Hematopoietic multipotent progenitor cell treated with erythropoietin and hydrocortisone succinate and interleukin-3 and kit ligand, for 6 days (in vitro differentiated cells): ENCODE data around the gene ZNF213.

Experiments
- DNase-seq: peaks from one replicate; pipeline ENCODE4 v3.0.0-alpha.2; 2015

The ZNF213 gene

DNA sequence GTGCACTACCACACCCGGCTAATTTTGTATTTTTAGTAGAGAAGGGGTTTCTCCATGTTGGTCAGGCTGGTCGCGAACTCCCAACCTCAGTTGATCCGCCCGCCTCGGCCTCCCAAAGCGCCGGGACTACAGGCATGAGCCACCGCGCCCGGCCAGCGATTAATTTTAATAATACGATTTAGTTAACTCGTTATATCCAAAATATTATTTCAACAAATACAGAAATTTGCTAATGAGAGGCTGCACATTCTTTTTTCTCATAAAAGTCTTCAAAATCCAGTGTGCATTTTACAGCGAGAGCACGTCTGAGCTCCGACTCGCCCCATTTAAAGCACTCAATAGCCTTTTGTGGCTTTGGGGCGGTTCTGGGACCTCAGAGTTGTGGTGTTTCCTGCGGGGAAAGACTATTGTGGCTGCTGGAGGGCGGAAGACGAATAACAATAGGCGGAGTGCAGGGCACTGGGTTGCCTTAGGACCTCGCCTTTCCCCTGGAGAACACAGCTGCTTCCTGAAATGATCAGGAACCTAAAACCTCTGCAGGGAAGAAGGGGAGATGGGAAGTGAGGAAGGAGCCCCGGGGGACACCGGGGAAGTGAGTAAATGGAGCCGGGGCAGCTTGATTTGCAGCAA, 32.9 kb upstream of the ZNF213 start:
- DNase-seq = peak; percentile 77

DNA sequence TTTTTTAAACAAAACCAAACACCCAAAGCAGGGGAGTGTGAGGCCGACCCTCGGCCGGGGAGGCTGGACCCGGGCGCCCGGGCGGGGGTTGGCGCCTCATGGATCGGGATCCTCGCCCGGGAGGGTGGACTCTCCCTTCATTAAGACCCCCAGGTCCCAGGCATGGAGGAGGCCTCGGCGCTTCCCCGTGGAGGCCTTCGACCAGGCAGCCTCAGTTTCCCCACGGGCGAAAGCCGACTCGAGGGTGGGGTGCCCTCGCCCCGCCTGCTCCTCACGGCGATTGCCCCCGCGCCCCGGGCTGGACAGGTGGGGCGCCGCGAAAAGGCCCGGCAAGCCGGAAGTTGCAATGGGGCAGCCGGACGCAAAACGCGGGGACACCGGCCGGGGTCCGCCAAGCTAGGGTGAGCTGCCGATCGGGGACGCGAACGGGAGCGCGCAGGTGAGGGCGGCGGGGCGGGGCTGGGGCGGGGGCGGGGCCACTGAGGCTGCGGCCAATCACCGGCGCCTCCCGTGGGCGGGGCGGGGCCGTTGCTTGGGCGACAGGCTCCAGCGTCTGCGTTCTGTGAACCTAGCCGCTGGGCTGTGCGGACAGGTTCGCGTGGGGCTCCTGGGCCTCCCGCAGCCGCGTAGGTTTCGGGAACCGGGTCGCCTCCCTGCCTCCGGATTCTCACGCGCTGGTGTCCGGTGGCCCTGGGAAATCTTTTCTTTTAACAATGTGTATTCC, 28.5 kb upstream of the ZNF213 start:
- peak; percentile 94 for DNase-seq

DNA sequence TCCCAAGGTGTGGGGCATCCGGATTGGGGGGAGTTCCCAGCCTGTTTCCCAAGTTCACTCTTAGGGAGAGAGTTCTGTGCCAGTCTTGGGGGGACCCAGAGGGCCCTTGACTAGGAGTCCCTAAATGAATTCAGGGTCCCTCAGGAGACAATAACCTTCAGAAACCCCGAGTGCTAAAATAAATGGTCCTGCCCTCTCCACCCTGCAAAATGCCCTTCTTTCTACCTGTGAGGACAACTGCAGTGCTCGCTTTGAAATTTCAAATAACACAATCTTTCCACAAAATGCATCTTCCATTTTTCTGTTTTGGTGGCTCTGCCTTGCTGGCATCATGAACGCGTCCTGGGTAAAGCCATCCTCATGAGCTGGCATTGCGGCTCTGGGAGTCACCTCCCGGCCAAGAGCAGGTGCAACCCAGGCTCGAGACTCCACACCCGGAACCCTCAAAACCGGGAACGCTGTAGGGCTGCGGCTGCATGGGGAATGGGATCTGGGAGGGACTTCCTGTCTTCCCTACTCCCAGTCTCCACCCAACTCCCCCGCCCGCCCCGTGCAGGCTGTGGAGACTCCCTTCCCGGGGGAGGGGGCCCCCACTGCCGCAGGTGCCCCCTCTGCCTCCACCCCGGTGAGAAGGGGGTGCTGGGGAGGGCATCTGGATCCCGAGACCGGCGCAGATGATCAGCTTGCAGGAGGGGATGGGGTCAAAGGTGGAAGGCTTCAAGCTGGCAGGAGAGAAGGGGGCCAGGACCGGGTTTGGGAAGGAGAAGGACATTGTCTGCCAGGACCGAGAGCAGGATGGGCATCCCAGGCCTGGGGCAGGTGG, 22.6 kb upstream of the ZNF213 start, which contains the start of gene ZNF205:
TSS of gene ZNF205 (plus strand) at position 529 of the 823 bp plus-strand sequence. CDS start 845 bp downstream, outside the sequence.
- DNase-seq = peak; percentile 41

DNA sequence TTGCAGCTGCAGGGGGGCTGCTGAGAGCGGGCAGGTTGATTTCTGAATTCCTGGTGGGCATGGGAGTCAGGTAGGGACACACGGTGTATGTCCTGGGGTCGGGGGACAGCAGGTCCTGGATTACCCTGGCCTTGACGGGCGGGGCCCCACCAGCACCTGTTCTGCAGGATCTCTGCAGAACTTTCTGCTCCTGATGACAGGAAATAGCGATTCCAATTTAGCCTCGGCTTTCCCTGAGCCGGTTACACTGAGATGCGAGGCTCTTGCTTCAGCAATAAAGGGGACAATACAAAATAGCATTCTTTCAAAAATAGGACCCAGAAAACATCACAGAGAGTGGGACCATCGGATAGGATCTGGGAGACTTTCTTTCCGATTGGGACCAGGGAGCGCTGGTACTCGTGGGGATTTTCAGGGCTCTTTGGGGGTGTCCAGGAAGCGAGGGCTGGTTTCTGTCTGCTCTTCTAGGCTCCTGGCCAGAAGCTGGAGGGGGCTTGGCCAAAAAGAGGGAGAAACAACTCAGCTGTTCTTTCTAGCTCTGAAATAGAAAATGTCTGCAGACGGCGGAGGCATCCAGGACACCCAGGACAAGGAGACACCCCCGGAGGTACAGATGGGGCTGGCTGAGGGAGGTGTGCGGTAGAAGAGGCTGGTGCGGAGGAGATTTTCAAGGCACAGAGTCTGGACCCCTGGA, 21.8 kb upstream of the ZNF213 start:
- no peak for DNase-seq

DNA sequence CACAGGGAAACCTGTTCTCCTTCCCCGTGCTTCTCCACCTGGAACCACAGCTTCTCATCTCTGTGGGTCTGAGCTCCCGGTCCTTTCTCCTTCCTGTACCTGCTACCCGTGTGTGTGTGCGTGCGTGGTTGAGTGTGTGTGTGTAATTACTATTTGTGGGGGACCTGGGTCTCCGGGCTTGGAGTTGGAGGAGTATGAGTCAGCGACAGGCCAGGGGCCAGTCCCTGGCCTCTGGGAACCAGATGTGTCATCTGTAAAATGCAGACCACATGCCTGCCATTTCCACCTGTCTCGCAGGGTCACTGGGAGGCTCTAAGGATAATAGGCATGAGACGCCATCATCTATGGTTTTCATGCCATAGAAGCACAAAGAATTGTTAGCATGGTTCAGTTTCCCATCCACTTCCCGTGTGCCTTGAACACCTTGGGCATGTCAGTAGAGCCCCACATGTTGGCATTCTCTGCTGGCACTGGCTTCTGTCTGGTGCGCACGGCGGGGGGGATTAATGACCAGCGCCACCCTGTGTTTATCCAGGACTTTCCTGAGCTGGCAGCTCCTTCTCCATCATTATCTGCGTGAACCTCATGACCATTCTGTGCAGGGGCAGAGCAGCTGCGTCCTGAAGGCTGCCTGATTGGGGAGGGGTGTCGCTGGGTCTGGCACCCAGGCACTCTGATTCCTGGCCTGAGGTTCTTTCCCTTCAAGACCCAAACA, 20.9 kb upstream of the ZNF213 start:
- no peak for DNase-seq

DNA sequence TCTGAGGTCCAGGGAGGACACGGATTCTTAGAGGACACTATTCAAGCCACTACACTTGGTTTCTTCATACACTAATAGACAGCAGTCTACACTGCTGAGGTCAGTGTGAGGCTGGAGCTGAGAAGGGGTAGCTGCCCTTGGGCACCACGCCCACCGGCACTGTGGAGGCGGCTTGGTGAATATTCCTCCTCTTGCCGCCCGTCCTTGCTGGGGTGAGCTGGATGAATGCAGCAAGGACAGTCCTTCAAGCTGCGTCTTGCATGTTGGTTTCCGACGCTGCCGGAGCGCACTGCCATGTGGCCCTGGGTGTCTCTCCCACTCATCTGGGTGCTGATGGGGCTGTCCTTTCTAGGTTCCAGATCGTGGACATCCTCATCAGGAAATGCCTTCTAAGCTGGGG, 19.8 kb upstream of the ZNF213 start:
- no peak for DNase-seq

DNA sequence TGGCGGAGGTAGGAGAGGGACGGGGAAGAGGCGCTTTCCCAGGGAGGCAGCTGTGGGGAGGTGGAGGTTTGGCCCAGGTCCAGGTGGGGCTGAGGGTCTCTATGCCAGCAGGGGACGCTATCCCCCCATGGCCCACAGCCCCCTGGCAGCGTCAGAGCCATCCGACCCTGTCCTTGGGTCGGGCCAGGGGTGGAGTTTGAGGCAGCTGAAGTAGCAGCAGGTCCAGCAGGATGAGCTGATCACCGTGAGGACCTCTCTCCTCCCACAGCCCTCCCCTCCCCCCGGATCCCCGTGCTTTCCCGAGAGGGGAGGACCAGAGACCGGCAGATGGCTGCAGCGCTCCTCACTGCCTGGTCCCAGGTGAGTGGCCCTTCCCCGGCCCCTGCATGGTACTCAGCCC, 19.3 kb upstream of the ZNF213 start:
- no peak for DNase-seq

DNA sequence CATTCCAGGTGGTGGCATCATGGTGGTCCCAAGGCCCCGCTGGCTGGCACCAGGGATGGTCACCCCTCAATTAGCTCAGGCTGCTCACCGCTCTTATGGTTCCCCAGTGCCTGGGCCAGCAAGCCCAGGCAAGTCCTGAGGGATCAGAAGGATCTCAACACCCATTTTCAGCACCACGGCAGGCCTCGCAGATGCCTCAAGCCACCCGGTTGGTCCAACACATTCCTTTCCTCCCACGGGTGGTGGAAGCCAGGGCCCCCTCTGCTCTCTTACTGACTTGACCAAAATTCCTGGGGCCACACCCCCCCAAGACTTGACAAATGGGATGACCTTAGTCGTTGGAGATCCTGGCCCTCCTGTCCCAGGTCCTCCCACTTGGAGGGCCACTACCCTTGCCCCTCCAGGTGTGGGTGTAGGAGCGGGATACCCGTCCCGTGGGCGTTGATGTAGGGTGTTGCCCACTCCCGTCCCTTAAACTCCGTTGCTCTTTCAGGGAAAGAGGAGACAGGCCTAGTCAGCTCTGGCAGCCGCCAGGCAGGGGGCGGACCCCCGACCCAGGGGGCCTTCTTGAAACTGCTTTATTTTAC, 16.5 kb upstream of the ZNF213 start:
- no peak for DNase-seq

DNA sequence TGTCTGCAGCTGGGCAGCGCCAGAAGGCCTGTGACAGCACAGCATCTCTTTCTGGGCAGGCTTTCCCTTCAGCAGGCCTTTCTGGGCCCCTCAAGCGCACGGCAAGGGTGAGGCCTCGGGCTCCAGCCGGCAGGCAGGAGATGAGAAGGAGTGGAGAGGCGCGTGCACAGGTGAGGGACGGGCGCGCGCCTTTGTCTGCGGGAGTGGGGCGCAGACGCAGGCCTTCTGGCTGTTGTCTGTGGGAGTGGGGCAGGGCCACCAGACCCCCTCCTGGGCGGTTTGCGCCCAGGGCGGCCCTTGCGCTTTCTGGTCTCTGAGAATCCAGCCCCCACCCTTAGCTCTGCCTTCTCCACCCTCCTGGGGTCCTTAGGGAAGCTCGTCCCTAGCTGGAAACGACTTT, 16.0 kb upstream of the ZNF213 start:
- DNase-seq = no peak

DNA sequence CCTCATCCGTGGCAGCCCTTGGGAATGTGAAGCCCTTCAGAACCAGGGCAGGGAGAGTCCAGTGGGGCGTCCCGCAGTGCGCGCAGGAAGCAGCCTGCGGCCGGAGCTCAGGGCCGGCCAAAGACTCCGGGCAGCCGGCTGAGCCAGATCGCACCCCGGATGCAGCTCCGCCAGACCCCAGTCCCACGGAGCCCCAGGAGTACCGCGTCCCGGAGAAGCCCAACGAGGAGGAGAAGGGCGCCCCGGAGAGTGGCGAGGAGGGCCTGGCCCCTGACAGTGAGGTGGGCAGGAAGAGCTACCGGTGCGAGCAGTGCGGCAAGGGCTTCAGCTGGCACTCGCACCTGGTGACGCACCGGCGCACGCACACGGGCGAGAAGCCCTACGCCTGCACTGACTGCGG, 15.5 kb upstream of the ZNF213 start:
- no peak for DNase-seq

DNA sequence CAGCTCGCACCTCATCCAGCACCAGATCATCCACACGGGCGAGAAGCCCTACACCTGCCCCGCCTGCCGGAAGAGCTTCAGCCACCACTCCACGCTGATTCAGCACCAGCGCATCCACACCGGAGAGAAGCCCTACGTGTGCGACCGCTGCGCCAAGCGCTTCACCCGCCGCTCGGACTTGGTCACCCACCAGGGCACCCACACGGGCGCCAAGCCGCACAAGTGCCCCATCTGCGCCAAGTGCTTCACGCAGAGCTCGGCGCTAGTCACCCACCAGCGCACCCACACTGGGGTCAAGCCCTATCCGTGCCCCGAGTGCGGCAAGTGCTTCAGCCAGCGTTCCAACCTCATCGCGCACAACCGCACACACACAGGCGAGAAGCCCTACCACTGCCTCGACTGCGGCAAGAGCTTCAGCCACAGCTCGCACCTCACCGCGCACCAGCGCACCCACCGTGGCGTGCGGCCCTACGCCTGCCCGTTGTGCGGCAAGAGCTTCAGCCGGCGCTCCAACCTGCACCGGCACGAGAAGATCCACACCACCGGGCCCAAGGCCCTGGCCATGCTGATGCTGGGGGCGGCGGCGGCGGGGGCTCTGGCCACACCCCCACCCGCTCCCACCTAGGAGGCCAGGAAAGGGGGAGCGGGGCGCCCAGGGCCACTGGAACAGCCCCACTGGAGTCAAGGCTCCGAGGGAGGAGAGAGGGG, 15.0 kb upstream of the ZNF213 start:
- DNase-seq = no peak

DNA sequence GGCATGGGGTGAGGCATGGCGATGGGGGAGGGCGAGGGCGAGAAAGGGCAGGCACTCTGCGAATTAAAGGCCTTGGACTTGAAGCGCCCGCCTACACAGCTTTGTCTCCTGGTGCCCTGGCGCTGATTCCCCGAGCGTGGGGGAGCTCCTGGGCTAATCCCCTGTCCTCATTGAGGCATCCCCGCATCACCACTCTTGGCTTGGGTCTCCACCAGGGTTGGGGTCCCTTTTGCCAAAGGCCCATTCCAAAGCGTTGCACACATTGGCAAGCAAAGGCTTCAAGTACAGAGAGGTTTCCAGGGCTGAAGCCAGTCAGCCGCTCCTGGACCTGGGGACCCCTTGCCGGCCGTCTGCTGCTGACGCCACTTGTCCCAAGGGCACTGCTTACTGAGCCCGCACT, 14.4 kb upstream of the ZNF213 start:
- no peak for DNase-seq

DNA sequence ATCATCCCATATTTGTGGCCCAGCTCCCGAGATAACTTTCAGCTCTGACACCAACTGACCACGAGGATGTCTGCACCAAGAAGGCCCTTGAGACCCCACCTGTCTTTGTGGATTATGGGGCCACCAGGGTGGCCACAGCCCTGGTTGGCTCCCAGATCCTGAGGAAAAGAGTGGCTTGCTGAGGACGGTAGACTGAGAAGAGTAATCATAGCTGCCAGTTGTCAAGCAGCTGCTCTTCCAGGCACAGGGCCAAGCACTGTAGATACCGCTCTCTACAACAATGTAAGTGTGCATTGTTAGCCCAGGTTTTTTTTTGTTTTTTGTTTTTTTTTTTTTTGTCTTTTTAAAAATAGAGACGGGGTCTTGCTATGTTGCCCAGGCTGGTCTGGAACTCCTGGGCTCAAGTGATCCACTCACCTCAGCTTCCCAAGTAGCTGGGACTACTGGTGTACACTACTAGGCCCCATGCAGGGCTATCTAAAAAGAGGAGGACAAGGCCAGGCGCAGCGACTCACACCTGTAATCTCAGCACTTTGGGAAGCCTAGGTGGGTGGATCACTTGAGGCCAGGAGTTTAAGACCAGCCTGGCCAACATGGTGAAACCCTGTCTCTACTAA, 12.9 kb upstream of the ZNF213 start:
- DNase-seq = peak; percentile 78

DNA sequence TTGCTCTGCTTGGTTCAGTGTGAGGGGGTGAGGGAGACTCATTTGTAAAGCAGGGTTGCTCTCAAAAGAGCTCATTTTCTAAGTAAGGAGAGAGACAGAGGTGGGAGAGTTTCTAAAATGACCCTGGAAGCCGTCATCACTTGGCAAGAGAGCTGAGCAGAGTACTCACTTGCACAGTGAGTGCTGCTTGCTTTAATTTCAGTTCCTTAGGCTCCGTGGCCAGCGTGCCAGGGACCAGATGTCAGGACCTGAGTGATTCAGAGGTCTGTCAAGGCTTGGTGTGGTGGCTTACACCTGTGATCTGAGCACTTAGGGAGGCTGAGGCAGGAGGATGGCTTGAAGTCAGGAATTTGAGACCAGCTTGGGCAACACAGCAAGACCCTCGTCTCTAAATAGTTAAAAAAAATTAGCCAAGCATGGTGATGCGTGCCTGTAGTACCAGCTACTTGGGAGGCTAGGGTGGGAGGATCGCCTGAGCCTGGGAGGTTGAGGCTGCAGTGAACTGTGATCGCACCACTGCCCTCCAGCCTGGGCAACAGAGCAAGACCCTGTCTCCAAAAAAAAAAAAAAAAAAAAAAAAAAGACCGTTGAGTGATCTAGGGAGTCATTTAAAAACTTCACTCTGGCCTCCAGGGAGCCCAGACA, 11.8 kb upstream of the ZNF213 start:
- DNase-seq = no peak

DNA sequence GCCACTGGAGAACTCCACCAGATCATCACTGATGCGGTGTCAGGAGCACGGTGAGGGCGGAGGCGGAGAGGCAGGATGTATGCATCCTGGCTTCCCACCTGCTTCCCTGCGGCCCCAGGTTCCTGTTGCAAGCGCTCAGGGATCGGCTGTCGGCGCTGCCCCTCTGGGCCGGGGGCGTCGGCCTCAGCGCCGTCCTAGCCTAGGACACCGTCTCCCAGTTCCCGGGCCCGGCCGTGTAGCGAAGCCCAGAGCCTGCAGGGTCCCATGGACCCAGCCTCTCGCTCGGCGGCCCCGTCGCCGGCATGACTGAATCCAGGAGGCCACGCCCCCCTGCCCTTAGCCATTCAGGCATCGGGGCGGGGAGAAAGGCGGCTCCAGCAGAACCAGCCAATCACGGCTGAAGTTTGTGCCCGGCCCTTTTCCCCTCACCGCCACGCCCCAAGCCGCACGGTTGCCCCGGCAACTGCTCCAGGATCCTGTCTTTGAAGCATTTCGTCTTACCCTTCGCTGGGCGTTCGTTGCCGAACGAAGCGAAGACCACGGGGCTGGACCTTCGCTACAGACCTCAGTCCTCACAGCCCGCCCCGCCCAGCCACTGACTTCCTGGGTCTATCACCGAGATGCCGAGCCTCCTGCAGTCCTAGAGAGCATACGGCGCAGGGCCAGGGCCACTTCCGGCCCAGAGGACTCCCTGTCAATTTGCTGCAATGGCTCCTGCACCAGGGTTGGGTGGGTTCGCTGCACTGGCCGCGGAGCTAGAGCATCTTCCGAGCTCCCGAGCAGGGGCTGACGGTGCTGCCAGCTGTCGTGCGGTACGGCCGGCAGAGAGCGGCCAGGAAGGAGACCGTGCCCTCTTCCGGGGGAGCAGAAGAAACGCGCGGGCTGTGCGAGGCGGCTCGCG, 10.6 kb upstream of the ZNF213 start:
- DNase-seq = peak; percentile 100

DNA sequence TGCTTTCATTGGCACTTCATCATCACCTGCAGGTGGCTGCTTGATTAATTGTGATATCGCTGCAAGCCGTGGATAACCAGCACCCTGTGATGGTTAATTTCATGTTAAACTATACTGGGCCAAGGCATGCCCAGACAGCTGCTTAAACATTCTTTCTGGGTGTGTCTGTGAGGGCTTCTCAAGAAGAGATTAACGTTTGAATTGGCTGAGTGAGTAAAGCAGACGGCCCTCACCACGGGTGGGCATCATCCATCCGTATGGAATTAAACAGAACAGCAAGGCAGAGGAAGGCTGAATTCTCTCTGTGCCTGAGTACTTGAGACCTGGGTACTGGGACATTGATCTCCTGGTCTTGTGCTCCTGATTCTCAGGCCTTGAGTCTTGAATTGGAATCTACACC, 7.1 kb upstream of the ZNF213 start:
- no peak for DNase-seq

DNA sequence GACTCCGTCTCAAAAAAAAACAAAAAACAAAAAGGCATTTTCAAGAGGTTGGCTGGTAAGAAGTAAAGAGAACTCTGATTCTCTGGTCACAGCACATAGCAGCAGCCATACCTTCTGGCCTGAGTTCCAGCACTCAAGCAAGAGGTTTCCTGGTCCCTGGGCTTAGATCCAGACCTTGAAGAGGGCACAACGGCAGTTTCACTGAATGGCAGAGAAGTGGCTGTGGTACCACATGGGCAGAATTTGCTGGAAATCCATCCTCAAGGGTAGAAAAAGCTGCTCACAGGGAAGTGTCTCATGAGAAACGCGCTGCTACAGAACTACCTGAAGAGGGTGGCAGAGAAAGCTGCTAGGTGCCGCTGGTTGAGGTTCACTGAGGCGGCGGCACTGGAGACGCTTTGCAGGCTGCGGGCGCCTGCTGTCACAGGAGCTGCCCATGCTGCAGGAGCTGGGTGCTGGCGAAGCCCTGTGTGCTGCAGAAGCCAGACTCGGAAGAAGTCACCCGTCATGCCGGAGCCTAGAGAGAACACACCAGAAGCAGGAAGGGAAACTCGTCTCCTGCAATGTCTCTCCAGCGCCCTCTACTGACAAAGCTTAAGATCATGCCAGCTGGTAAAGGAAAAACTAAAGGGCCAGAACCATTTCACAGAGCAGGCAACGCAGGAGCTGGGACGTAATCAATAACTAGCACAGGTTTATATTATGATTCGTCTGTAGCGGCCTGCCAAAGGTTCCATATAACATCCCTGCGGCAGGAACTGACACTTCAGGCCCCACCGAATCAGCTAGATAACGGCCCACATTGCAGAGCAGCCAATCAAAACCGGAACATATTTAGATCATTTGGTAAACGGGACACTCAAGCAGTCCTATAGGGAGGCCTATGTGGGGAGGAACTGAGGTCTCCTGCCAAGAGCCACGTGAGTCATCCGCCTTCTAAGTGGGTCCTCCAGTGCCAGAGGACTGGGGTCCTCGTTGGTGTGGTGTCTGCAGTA, 5.4 kb upstream of the ZNF213 start:
- DNase-seq = peak; percentile 97

DNA sequence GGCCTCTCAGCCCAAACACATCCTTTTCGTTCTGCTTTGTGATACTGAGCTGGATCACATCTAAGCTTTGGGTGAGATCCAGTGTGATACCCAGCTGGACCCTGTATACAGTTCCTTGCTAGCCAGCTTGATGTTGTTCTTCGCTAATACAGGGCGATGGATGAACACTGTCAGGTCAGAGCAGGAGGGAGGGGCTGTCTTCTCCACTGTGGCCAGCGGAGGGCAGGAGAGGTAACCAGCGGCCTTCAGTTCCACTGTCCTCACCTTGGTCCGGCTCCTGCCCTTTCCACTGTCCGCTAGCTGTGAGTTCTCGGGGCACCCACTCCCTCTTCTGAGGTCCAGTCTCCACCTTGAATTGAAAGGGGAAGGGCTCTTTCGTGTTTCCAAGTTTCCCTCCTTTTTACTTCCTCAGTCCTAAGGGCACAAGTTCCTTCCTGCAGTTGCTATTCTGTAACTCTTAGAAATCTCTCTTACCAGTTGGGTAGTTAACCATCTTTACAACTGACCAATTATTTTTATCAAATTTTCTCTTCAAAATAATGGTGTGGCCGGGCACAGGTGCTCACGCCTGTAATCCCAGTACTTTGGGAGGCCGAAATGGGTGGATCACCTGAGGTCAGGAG, 3.0 kb upstream of the ZNF213 start:
- DNase-seq = peak; percentile 82
